WTC11 (cell line): ENCODE results near the gene PCSK7. TPM values are rescaled to one million over a fixed set of nuclear protein-coding genes. Genes with fewer than 3 reads are reported as not detected.
A peak's percentile ranks its signal among the peaks of the same experiment; 100 is the strongest.

Experiments used
- ATAC-seq: fragments of 200-7000 bp; cut with Tn5 transposase; 2 replicates; pipeline ENCODE4 v1.10.0; 2021; ENCODE audit warnings: mild to moderate bottlenecking, moderate library complexity
- CTCF ChIA-PET: fragments of 300-600 bp; sonication (Branson Sonifier 250); formaldehyde crosslinking; loops from one replicate; lab custom pipeline; 2021; ENCODE audit warnings: antibody characterized with exemption; lab: Charles Lee
- POLR2A ChIA-PET: fragments of 350-600 bp; sonication (Branson Sonifier 250); formaldehyde crosslinking; loops from one replicate; lab custom pipeline; 2021; ENCODE audit warnings: antibody characterized with exemption; lab: Charles Lee
- DNase-seq: peaks from one replicate; pipeline ENCODE4 v3.0.0; 2021; ENCODE audit warnings: low spot score
- H3K27ac Mint-ChIP-seq: 2 replicates; pipeline ENCODE4 v1.8.0; 2021; ENCODE audit warnings: mixed read lengths
- H3K27me3 Mint-ChIP-seq: 2 replicates; pipeline ENCODE4 v1.8.0; 2021; ENCODE audit warnings: low read depth, mild to moderate bottlenecking, moderate library complexity, mixed read lengths
- H3K36me3 Mint-ChIP-seq: 2 replicates; pipeline ENCODE4 v1.8.0; 2021; ENCODE audit warnings: mixed read lengths
- H3K4me1 Mint-ChIP-seq: 2 replicates; pipeline ENCODE4 v1.8.0; 2022; ENCODE audit warnings: mixed read lengths
- H3K4me3 Mint-ChIP-seq: 2 replicates; pipeline ENCODE4 v1.8.0; 2021; ENCODE audit warnings: mild to moderate bottlenecking, moderate library complexity, mixed read lengths
- H3K9me3 Mint-ChIP-seq: 2 replicates; pipeline ENCODE4 v1.8.0; 2021; ENCODE audit warnings: mixed read lengths
- ARID4B ChIP-seq: sonication (generic); formaldehyde crosslinking; IDR thresholded peaks from 2 replicates; pipeline ENCODE4 v1.8.0; 2023; ENCODE audit warnings: missing genetic modification reagents, mild to moderate bottlenecking, borderline replicate concordance
- ATF6 ChIP-seq: sonication (generic); formaldehyde crosslinking; IDR thresholded peaks from 2 replicates; pipeline ENCODE4 v1.8.1; 2023; ENCODE audit warnings: mild to moderate bottlenecking, missing genetic modification reagents
- E2F1 ChIP-seq: sonication (generic); formaldehyde crosslinking; IDR thresholded peaks from 2 replicates; pipeline ENCODE4 v1.8.0; 2022; ENCODE audit warnings: mild to moderate bottlenecking, missing genetic modification reagents
- FOXJ3 ChIP-seq: sonication (generic); formaldehyde crosslinking; IDR thresholded peaks from 2 replicates; pipeline ENCODE4 v1.9.0; 2021; ENCODE audit warnings: missing genetic modification reagents, mild to moderate bottlenecking, borderline replicate concordance
- FOXP4 ChIP-seq: sonication (generic); formaldehyde crosslinking; IDR thresholded peaks from 2 replicates; pipeline ENCODE4 v1.8.0; 2022; ENCODE audit warnings: mild to moderate bottlenecking, missing genetic modification reagents
- GTF2I ChIP-seq: fragments of 250-450 bp; sonication (Bioruptor Pico); conservative IDR thresholded peaks from 2 replicates; pipeline ENCODE4 v1.4.0; 2021; ENCODE audit warnings: mild to moderate bottlenecking
- IRF2 ChIP-seq: sonication (generic); formaldehyde crosslinking; IDR thresholded peaks from 2 replicates; pipeline ENCODE4 v1.8.0; 2022; ENCODE audit warnings: low read depth, missing genetic modification reagents, borderline replicate concordance
- MAX ChIP-seq: sonication (generic); formaldehyde crosslinking; IDR thresholded peaks from 2 replicates; pipeline ENCODE4 v1.8.0; 2022; ENCODE audit warnings: mild to moderate bottlenecking, missing genetic modification reagents
- MYBL2 ChIP-seq: sonication (generic); formaldehyde crosslinking; IDR thresholded peaks from 2 replicates; pipeline ENCODE4 v1.8.1; 2023; ENCODE audit warnings: mild to moderate bottlenecking, moderate library complexity, missing genetic modification reagents
- NR1H2 ChIP-seq: sonication (generic); formaldehyde crosslinking; IDR thresholded peaks from 2 replicates; pipeline ENCODE4 v1.9.0; 2021; ENCODE audit warnings: mild to moderate bottlenecking, moderate library complexity, missing genetic modification reagents
- NR2C2 ChIP-seq: sonication (generic); formaldehyde crosslinking; IDR thresholded peaks from 2 replicates; pipeline ENCODE4 v1.8.0; 2022; ENCODE audit warnings: mild to moderate bottlenecking, missing genetic modification reagents
- OVOL2 ChIP-seq: fragments of 250-450 bp; sonication (Bioruptor Pico); IDR thresholded peaks from 2 replicates; pipeline ENCODE4 v1.9.0; 2021; ENCODE audit warnings: mild to moderate bottlenecking, borderline replicate concordance
- PRDM15 ChIP-seq: sonication (generic); formaldehyde crosslinking; IDR thresholded peaks from 2 replicates; pipeline ENCODE4 v1.8.0; 2022; ENCODE audit warnings: missing genetic modification reagents
- RORB ChIP-seq: fragments of 250-450 bp; sonication (Bioruptor Pico); IDR thresholded peaks from 2 replicates; pipeline ENCODE4 v1.9.0; 2021; ENCODE audit warnings: mild to moderate bottlenecking
- SMAD3 ChIP-seq: sonication (generic); formaldehyde crosslinking; IDR thresholded peaks from 2 replicates; pipeline ENCODE4 v1.8.0; 2022; ENCODE audit warnings: missing genetic modification reagents, mild to moderate bottlenecking, borderline replicate concordance
- TCF7 ChIP-seq: sonication (generic); formaldehyde crosslinking; IDR thresholded peaks from 2 replicates; pipeline ENCODE4 v1.8.0; 2022; ENCODE audit warnings: mild to moderate bottlenecking, low read depth, missing genetic modification reagents, moderate library complexity
- TEAD1 ChIP-seq: sonication (generic); formaldehyde crosslinking; IDR thresholded peaks from 2 replicates; pipeline ENCODE4 v1.8.0; 2022; ENCODE audit warnings: mild to moderate bottlenecking, missing genetic modification reagents
- USF1 ChIP-seq: sonication (generic); formaldehyde crosslinking; IDR thresholded peaks from 2 replicates; pipeline ENCODE4 v1.8.0; 2022; ENCODE audit warnings: mild to moderate bottlenecking, missing genetic modification reagents
- total RNA-seq: library from RNA; stranded (reverse); gene quantifications from 3 replicates; pipeline ENCODE4 v1.2.3, GENCODE V29; 2021

The PCSK7 gene
- total RNA-seq, 1 experiment from 2014 or later: 48.9 TPM

- Mint-ChIP-seq H3K27me3 (no peaks in the 10 kb centered on the region), H3K9me3 (no peaks in the 10 kb centered on the region), H3K27ac (no peak overlapping the region), H3K36me3 (0 out of 2 replicates have a peak, but pooled peaks cover 2% of the 10 kb centered on the region), H3K4me3 (no peak overlapping the region), H3K4me1 (no peaks in the 10 kb centered on the region)
- ATAC-seq: no peak
- ChIA-PET CTCF (interaction anchor here (0.8 kb wide), 1 partner anchor 9 kb away, joined by 3 read pairs; no protein-coding TSS in a partner anchor), POLR2A (interaction anchor here (0.6 kb wide), 1 partner anchor 49 kb away, joined by 3 read pairs; no protein-coding TSS in a partner anchor)
- DNase-seq: no peak
- TF ChIP-seq IRF2 (CRISPR knock-in tag) (no peak), USF1 (CRISPR knock-in tag) (no peak), RORB (CRISPR knock-in tag) (no peak), TEAD1 (CRISPR knock-in tag) (no peak), GTF2I (CRISPR knock-in tag) (no peak), MAX (CRISPR knock-in tag) (no peak), TCF7 (CRISPR knock-in tag) (no peak), NR1H2 (CRISPR knock-in tag) (no peak), ATF6 (CRISPR knock-in tag) (no peak)
Measured at GRCh38 chr11:117187799-117188481, 43.9 kb downstream of the PCSK7 start.

- no peak overlapping the region for H3K4me3 Mint-ChIP-seq
- H3K27me3 Mint-ChIP-seq: no peaks in the 10 kb centered on the region
- CTCF ChIA-PET: no interaction called here
- TF ChIP-seq SMAD3 (CRISPR knock-in tag) (no peak), PRDM15 (CRISPR knock-in tag) (no peak), FOXP4 (CRISPR knock-in tag) (no peak), FOXJ3 (CRISPR knock-in tag) (no peak), USF1 (CRISPR knock-in tag) (no peak), NR2C2 (CRISPR knock-in tag) (no peak), OVOL2 (CRISPR knock-in tag) (no peak), MYBL2 (CRISPR knock-in tag) (no peak), ARID4B (CRISPR knock-in tag) (no peak), E2F1 (no peak)
Measured at GRCh38 chr11:117187428-117187798, 44.5 kb downstream of the PCSK7 start.

More at GRCh38 chr11:117187428-117187798, 44.5 kb downstream of the PCSK7 start:
- Mint-ChIP-seq H3K36me3 (peaks cover 7% of the 10 kb centered on the region; the same call in 1 of the 2 replicates), H3K4me1 (no peaks in the 10 kb centered on the region), H3K27ac (0 out of 2 replicates have a peak overlapping the region, but pooled peaks have one; percentile 49), H3K9me3 (no peaks in the 10 kb centered on the region)
- ATAC-seq (no peak), DNase-seq (no peak)
- POLR2A ChIA-PET: no interaction called here
